Naive thymus-derived CD8-positive, alpha-beta T cell (primary cell): ENCODE data around the gene AKR7A3. TPM values are rescaled to one million over a fixed set of nuclear protein-coding genes. Genes with fewer than 3 reads are reported as not detected.
"Not testable (repeated sequence)": the region's sequence is repeated elsewhere in the genome, so short reads cannot be mapped to it uniquely, and the experiment has no call there.

Source experiments
- ATAC-seq, 2 donors: fragments of 150-1000 bp; cut with Tn5 transposase in 1 of 2; sonication (Bioruptor Pico), chemical (Tn5 transposase) in 1 of 2; 1 replicate in 1 of 2; 2 replicates in 1 of 2; pipeline ENCODE4 v1.10.0; 2021; ENCODE audit warnings: mild to moderate bottlenecking in 2 of 2, moderate library complexity in 2 of 2
- POLR2A ChIA-PET: fragments of 350-600 bp; sonication (Branson Sonifier 250); formaldehyde crosslinking; loops from one replicate; lab custom pipeline; 2021; ENCODE audit warnings: antibody characterized with exemption; lab: Charles Lee
- DNase-seq, 10 donors: peaks; one replicate each; pipeline versions ENCODE4 v3.0.0 to v3.0.0-alpha.2; 2020 to 2022
- H3K27ac Mint-ChIP-seq, 10 donors: one replicate each; pipeline ENCODE4 v1.8.0; 2020 to 2022; ENCODE audit warnings: mild to moderate bottlenecking in 10 of 10, mixed read lengths in 10 of 10, moderate library complexity in 4 of 10, inconsistent platforms in 1 of 10
- H3K27me3 Mint-ChIP-seq, 5 donors: one replicate each; pipeline ENCODE4 v1.8.0; 2021 to 2022; ENCODE audit warnings: mixed read lengths in 5 of 5
- H3K36me3 Mint-ChIP-seq, 3 donors: one replicate each; pipeline ENCODE4 v1.8.0; 2020 to 2022; ENCODE audit warnings: mixed read lengths in 3 of 3, mild to moderate bottlenecking in 2 of 3, inconsistent platforms in 1 of 3
- H3K4me1 Mint-ChIP-seq, 4 donors: one replicate each; pipeline ENCODE4 v1.8.0; 2021 to 2022; ENCODE audit warnings: mixed read lengths in 4 of 4
- H3K4me3 Mint-ChIP-seq, 10 donors: one replicate each; pipeline ENCODE4 v1.8.0; 2020 to 2022; ENCODE audit warnings: mild to moderate bottlenecking in 10 of 10, mixed read lengths in 10 of 10, moderate library complexity in 6 of 10, inconsistent platforms in 1 of 10
- H3K9me3 Mint-ChIP-seq, 9 donors: one replicate each; pipeline ENCODE4 v1.8.0; 2020 to 2022; ENCODE audit warnings: mixed read lengths in 9 of 9, mild to moderate bottlenecking in 3 of 9, inconsistent platforms in 1 of 9, moderate library complexity in 1 of 9
- polyA plus RNA-seq, 3 donors: library from polyadenylated mRNA; unstranded; fragments of 300-500 nt; fragmentation: Illumina TruSeq; gene quantifications; one replicate each; pipeline ENCODE4 v1.2.3, GENCODE V29; 2021
- total RNA-seq, 8 experiments: library from RNA in 2 of 8; stranded (reverse) in 2 of 8; gene quantifications; one replicate each; pipeline ENCODE4 v1.2.3 and lab custom pipeline; 2021 to 2026

The AKR7A3 gene
- total and polyA plus RNA-seq, 5 experiments from 2014 or later: 0.08 to 1.5 (median 0.96) TPM; not detected in 2

GRCh38 chr1:19283891-19284290 is 4.7 kb downstream of the AKR7A3 start:
- POLR2A ChIA-PET: no interaction called here
- DNase-seq: no peak
- Mint-ChIP-seq H3K4me3 (no peak overlapping the region), H3K27me3 (peaks cover 0 to 9% (median 2%) of the 10 kb centered on the region in 5 donors), H3K36me3 (peaks cover 0 to 2% (median 1%) of the 10 kb centered on the region in 3 donors), H3K27ac (no peak overlapping the region), H3K9me3 (peaks cover 0 to 3% (median 0%) of the 10 kb centered on the region in 9 donors), H3K4me1 (peaks cover 3 to 7% (median 3%) of the 10 kb centered on the region in 4 donors)
- no peak for ATAC-seq

GRCh38 chr1:19274636-19275035 is 13.9 kb downstream of the AKR7A3 start:
- ATAC-seq (no peak), DNase-seq (no peak)
- H3K4me1 Mint-ChIP-seq: peaks cover 0 to 9% (median 5%) of the 10 kb centered on the region in 4 donors
- peak overlapping the region in 1 of 10 donors; percentile 79 for H3K27ac Mint-ChIP-seq
- H3K4me3 Mint-ChIP-seq: peak overlapping the region in 1 of 10 donors; percentile 11
- peaks cover 13 to 27% (median 18%) of the 10 kb centered on the region in 5 donors for H3K27me3 Mint-ChIP-seq
- peaks cover 3 to 16% (median 6%) of the 10 kb centered on the region in 3 donors for H3K36me3 Mint-ChIP-seq
- peaks cover 0 to 28% (median 5%) of the 10 kb centered on the region in 9 donors for H3K9me3 Mint-ChIP-seq
- POLR2A ChIA-PET: no interaction called here

GRCh38 chr1:19273844-19274531 is 14.6 kb downstream of the AKR7A3 start:
- DNase-seq, H3K4me1 Mint-ChIP-seq, POLR2A ChIA-PET: not testable (repeated sequence)
- ATAC-seq: peak; percentile 65 to 79
- Mint-ChIP-seq H3K27ac (peak overlapping the region in 1 of 10 donors; percentile 79), H3K27me3 (peaks cover 13 to 27% (median 18%) of the 10 kb centered on the region in 5 donors), H3K9me3 (peaks cover 0 to 28% (median 5%) of the 10 kb centered on the region in 9 donors), H3K36me3 (peaks cover 3 to 16% (median 6%) of the 10 kb centered on the region in 3 donors), H3K4me3 (peak overlapping the region in 2 of 10 donors; percentile 18 to 40)

- no peak for DNase-seq
- H3K27me3 Mint-ChIP-seq: peaks cover 13 to 27% (median 18%) of the 10 kb centered on the region in 5 donors
- peaks cover 3 to 16% (median 6%) of the 10 kb centered on the region in 3 donors for H3K36me3 Mint-ChIP-seq
- peaks cover 0 to 9% (median 5%) of the 10 kb centered on the region in 4 donors for H3K4me1 Mint-ChIP-seq
- POLR2A ChIA-PET: no interaction called here
- peak overlapping the region in 3 of 10 donors; percentile 21 to 54 (median 22) for H3K27ac Mint-ChIP-seq
- ATAC-seq: no peak
- H3K4me3 Mint-ChIP-seq: peak overlapping the region in 5 of 10 donors; percentile 10 to 63 (median 40)
- peaks cover 0 to 28% (median 5%) of the 10 kb centered on the region in 9 donors for H3K9me3 Mint-ChIP-seq
These were observed 15.3 kb downstream of the AKR7A3 start for GRCh38 chr1:19273106-19273843.

GRCh38 chr1:19272064-19272463 is 16.5 kb downstream of the AKR7A3 start:
- Mint-ChIP-seq H3K36me3 (peaks cover 3 to 16% (median 6%) of the 10 kb centered on the region in 3 donors), H3K9me3 (peaks cover 0 to 24% (median 5%) of the 10 kb centered on the region in 9 donors), H3K27ac (peak overlapping the region in 1 of 10 donors; percentile 49), H3K4me3 (no peak overlapping the region), H3K27me3 (peaks cover 13 to 27% (median 18%) of the 10 kb centered on the region in 5 donors), H3K4me1 (peaks cover 0 to 9% (median 5%) of the 10 kb centered on the region in 4 donors)
- POLR2A ChIA-PET: interaction anchor here (0.6 kb wide), 1 partner anchor 562 kb away, joined by 4 read pairs; no protein-coding TSS in a partner anchor
- ATAC-seq (no peak), DNase-seq (no peak)

- ATAC-seq, H3K4me1 Mint-ChIP-seq, DNase-seq, H3K4me3 Mint-ChIP-seq, POLR2A ChIA-PET, H3K27ac Mint-ChIP-seq: not testable (repeated sequence)
- peaks cover 0 to 17% (median under 1%) of the 10 kb centered on the region in 9 donors for H3K9me3 Mint-ChIP-seq
- H3K36me3 Mint-ChIP-seq: peaks cover 3 to 11% (median 4%) of the 10 kb centered on the region in 3 donors
- peaks cover 13 to 27% (median 18%) of the 10 kb centered on the region in 5 donors for H3K27me3 Mint-ChIP-seq
These were observed 18.2 kb downstream of the AKR7A3 start for GRCh38 chr1:19270343-19270730.

- H3K27ac Mint-ChIP-seq, DNase-seq, ATAC-seq, H3K4me1 Mint-ChIP-seq, H3K36me3 Mint-ChIP-seq, H3K4me3 Mint-ChIP-seq, POLR2A ChIA-PET: not testable (repeated sequence)
- peaks cover 0 to 10% (median 0%) of the 10 kb centered on the region in 9 donors for H3K9me3 Mint-ChIP-seq
- H3K27me3 Mint-ChIP-seq: peaks cover 13 to 24% (median 18%) of the 10 kb centered on the region in 5 donors
These were observed 18.9 kb downstream of the AKR7A3 start for GRCh38 chr1:19269427-19270342.

- POLR2A ChIA-PET: no interaction called here
- H3K27me3 Mint-ChIP-seq: peaks cover 9 to 15% (median 12%) of the 10 kb centered on the region in 5 donors
- H3K4me1 Mint-ChIP-seq: peaks cover 0 to 6% (median 2%) of the 10 kb centered on the region in 4 donors
- H3K9me3 Mint-ChIP-seq: peaks cover 0 to 6% (median 0%) of the 10 kb centered on the region in 9 donors
- ATAC-seq (no peak), DNase-seq (no peak)
- H3K27ac Mint-ChIP-seq: no peak overlapping the region
- no peak overlapping the region for H3K4me3 Mint-ChIP-seq
- peaks cover 0 to 5% (median 0%) of the 10 kb centered on the region in 3 donors for H3K36me3 Mint-ChIP-seq
These were observed 20.1 kb downstream of the AKR7A3 start for GRCh38 chr1:19268445-19268844.

- no peak for ATAC-seq
- Mint-ChIP-seq H3K36me3 (peaks cover 0 to 28% (median 0%) of the 10 kb centered on the region in 3 donors), H3K9me3 (no peaks in the 10 kb centered on the region), H3K27ac (peak overlapping the region in 2 of 10 donors; percentile 59 to 66), H3K4me3 (no peak overlapping the region), H3K4me1 (no peaks in the 10 kb centered on the region), H3K27me3 (no peaks in the 10 kb centered on the region)
- no peak for DNase-seq
- POLR2A ChIA-PET: no interaction called here
These were observed 25.8 kb downstream of the AKR7A3 start for GRCh38 chr1:19262744-19263143.

GRCh38 chr1:19262047-19262446 is 26.5 kb downstream of the AKR7A3 start:
- no peak for DNase-seq
- H3K27ac Mint-ChIP-seq: peak overlapping the region in 1 of 10 donors; percentile 66
- H3K9me3 Mint-ChIP-seq: no peaks in the 10 kb centered on the region
- no peak overlapping the region for H3K4me3 Mint-ChIP-seq
- H3K36me3 Mint-ChIP-seq: peaks cover 0 to 35% (median 3%) of the 10 kb centered on the region in 3 donors
- ATAC-seq: no peak
- H3K27me3 Mint-ChIP-seq: no peaks in the 10 kb centered on the region
- POLR2A ChIA-PET: no interaction called here
- peaks cover 0 to 1% (median under 1%) of the 10 kb centered on the region in 4 donors for H3K4me1 Mint-ChIP-seq

GRCh38 chr1:19260211-19261138 is 28.1 kb downstream of the AKR7A3 start:
- ATAC-seq (no peak), DNase-seq (no peak)
- Mint-ChIP-seq H3K4me3 (no peak overlapping the region), H3K9me3 (no peaks in the 10 kb centered on the region), H3K36me3 (peaks cover 0 to 49% (median 4%) of the 10 kb centered on the region in 3 donors), H3K27me3 (no peaks in the 10 kb centered on the region), H3K27ac (no peak overlapping the region), H3K4me1 (peaks cover 0 to 3% (median 2%) of the 10 kb centered on the region in 4 donors)
- POLR2A ChIA-PET: interaction anchor here (0.6 kb wide), 1 partner anchor 27 kb away, joined by 4 read pairs; no protein-coding TSS in a partner anchor
